ENCODE measurements around the gene ZRANB1. TPM values are rescaled to one million over a fixed set of nuclear protein-coding genes. Genes with fewer than 3 reads are reported as not detected.

The ZRANB1 gene
- total RNA-seq, 2 experiments from 2014 or later, result 14.5 to 17.0 TPM

DNA sequence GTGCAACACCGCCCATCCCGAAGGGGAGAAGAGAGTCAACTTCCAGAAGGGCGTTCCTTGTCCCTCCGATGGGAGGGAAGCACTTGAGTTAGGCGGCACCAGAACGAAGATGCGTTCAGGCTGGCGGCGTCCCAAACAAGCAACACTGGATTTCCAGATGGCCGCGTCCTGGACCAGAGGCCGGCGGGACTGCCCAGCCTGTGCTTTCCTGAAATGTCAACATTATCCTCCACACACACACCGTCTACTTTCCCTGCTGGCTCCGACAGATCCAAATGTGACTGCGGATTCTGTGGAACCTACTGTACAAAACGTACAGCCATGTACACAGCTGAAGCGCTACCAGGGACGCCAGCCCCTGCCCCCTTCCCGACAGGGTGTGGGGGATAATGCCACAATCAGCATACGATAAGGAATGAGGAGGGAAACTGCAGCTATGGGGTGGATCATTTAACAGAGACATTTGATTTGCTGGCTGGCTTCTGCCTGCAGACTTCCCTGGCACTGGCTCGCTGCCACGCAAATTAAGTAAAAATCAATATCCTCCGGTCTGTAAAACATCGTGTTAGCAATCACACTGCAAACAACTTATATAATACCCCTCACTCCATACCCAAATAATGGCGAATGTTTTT, 82.1 kb downstream of the ZRANB1 start:
- H3K4me1 ChIP-seq (ENCODE audit: insufficient read depth, low read length, poor library complexity, severe bottlenecking), result peaks cover 18% of the 10 kb centered on the region
- TF ChIP-seq EZH2phosphoT487 (IDR thresholded peaks at IDR 0.05; ENCODE audit: borderline replicate concordance, low read depth, low read length), result no peak
- TF ChIP-seq, protein P1, sequence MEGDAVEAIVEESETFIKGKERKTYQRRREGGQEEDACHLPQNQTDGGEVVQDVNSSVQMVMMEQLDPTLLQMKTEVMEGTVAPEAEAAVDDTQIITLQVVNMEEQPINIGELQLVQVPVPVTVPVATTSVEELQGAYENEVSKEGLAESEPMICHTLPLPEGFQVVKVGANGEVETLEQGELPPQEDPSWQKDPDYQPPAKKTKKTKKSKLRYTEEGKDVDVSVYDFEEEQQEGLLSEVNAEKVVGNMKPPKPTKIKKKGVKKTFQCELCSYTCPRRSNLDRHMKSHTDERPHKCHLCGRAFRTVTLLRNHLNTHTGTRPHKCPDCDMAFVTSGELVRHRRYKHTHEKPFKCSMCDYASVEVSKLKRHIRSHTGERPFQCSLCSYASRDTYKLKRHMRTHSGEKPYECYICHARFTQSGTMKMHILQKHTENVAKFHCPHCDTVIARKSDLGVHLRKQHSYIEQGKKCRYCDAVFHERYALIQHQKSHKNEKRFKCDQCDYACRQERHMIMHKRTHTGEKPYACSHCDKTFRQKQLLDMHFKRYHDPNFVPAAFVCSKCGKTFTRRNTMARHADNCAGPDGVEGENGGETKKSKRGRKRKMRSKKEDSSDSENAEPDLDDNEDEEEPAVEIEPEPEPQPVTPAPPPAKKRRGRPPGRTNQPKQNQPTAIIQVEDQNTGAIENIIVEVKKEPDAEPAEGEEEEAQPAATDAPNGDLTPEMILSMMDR (conservative IDR thresholded peaks at IDR 0.05; ENCODE audit: low read length), result no peak
- H3K4me3 ChIP-seq (ENCODE audit: low read depth, low read length, poor library complexity, severe bottlenecking), result peak overlapping the region; percentile 12
- DNase-seq (ENCODE audit: low spot score), result no peak
- no peaks in the 10 kb centered on the region for H3K9me2 ChIP-seq (ENCODE audit: insufficient read depth, low read length)
- H3K9me3 ChIP-seq (ENCODE audit: low read length), result no peaks in the 10 kb centered on the region
- ChIA-PET POLR2A (no interaction called here), CTCF (ENCODE audit: unreplicated experiment) (interaction anchor here (0.6 kb wide), 1 partner anchor 12 kb away, joined by 3 read pairs; no protein-coding TSS in a partner anchor)
- no peaks in the 10 kb centered on the region for H3K79me2 ChIP-seq (ENCODE audit: insufficient read depth, low read depth, low read length)
- H2AFZ ChIP-seq (ENCODE audit: low read length), result no peak overlapping the region
- peak overlapping the region; percentile 72 for H3K4me2 ChIP-seq (ENCODE audit: low read length)
- H3K27ac ChIP-seq (ENCODE audit: low read depth, low read length, poor library complexity, severe bottlenecking), result no peak overlapping the region
- intact Hi-C loops (cut with micrococcal nuclease; ENCODE audit: unreplicated experiment), result no loop called here
- H3K36me3 ChIP-seq (ENCODE audit: insufficient read depth, low read length), result no peaks in the 10 kb centered on the region
- H4K20me1 ChIP-seq (ENCODE audit: insufficient read depth, low read length), result no peaks in the 10 kb centered on the region
- no TSS peak for BruUV-seq (replicated peaks)

DNA sequence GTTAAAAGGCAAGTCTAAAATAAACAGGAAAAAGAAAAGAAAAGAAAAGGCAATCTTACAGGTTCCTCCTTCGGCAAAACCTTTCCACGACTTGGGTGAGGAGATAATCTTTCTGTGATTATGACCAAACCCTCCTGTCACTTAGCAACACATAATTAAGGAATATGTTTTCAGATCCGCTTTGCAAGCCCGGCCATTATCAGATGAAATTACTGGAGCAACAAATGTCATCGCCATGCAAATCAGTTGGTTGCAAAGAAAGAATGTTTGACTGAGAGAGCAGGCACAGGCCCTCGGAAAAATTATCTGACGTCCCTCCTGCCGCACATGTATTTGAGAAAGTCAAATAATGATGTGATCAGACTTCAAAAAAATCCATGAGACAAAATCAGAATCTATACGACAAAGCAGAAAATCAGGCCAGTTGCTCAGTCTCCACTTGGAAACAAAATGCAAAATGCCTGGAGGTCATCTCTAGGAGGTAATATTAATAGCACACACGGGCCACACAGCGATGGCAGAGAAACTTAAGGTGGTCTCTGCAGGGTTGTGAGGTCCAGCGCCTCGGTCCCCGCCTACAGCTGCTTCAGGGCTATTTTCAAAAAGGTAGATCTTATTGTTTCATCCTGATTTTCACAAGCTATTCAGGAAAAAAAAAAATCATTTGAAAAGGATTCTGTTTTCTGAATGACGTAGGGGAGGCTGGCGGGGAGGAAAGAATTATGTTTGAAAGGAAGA, 82.7 kb downstream of the ZRANB1 start:
- no peaks in the 10 kb centered on the region for H3K36me3 ChIP-seq (ENCODE audit: insufficient read depth, low read length)
- no peaks in the 10 kb centered on the region for H3K9me2 ChIP-seq (ENCODE audit: insufficient read depth, low read length)
- no TSS peak for BruUV-seq (replicated peaks)
- peak overlapping the region; percentile 12 for H3K4me3 ChIP-seq (ENCODE audit: low read depth, low read length, poor library complexity, severe bottlenecking)
- no peak overlapping the region; the same call in 1 of the 2 replicates for H2AFZ ChIP-seq (ENCODE audit: low read length)
- no peak overlapping the region for H3K27ac ChIP-seq (ENCODE audit: low read depth, low read length, poor library complexity, severe bottlenecking)
- ChIA-PET CTCF (ENCODE audit: unreplicated experiment) (interaction anchor here (0.6 kb wide), 1 partner anchor 12 kb away, joined by 3 read pairs; no protein-coding TSS in a partner anchor), POLR2A (no interaction called here)
- peaks cover 18% of the 10 kb centered on the region for H3K4me1 ChIP-seq (ENCODE audit: insufficient read depth, low read length, poor library complexity, severe bottlenecking)
- H3K79me2 ChIP-seq (ENCODE audit: insufficient read depth, low read depth, low read length), result no peaks in the 10 kb centered on the region
- H4K20me1 ChIP-seq (ENCODE audit: insufficient read depth, low read length), result no peaks in the 10 kb centered on the region
- H3K9me3 ChIP-seq (ENCODE audit: low read length), result no peaks in the 10 kb centered on the region
- peak overlapping the region; percentile 72 for H3K4me2 ChIP-seq (ENCODE audit: low read length)
- intact Hi-C loops (cut with micrococcal nuclease; ENCODE audit: unreplicated experiment), result no loop called here
- peak; percentile 20 for DNase-seq (ENCODE audit: low spot score)
- TF ChIP-seq, protein P1 (conservative IDR thresholded peaks at IDR 0.05; ENCODE audit: low read length), result no peak
- no peak for TF ChIP-seq EZH2phosphoT487 (IDR thresholded peaks at IDR 0.05; ENCODE audit: borderline replicate concordance, low read depth, low read length)

DNA sequence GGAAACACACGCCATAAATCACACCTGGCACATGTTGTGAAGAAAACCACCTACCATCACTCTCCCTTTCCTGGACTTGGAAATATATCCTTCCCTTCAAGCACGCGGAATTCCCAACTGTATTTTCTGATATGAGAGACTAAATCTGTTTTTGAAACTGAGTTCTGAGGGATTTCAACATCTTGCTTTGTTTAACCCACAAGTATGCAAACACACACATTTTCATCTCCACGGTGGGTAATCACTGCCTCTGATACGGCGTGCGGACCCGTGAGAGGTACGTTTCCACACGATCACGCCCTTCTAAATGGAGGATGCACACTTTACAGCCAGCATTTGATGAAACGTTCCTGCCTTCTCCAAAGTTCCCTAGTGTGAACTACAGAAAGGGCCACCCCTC, 83.4 kb downstream of the ZRANB1 start:
- H3K27ac ChIP-seq (ENCODE audit: low read depth, low read length, poor library complexity, severe bottlenecking), result no peak overlapping the region
- BruUV-seq (replicated peaks), result no TSS peak
- TF ChIP-seq EZH2phosphoT487 (IDR thresholded peaks at IDR 0.05; ENCODE audit: borderline replicate concordance, low read depth, low read length), result no peak
- TF ChIP-seq, protein P1 (conservative IDR thresholded peaks at IDR 0.05; ENCODE audit: low read length), result no peak
- DNase-seq (ENCODE audit: low spot score), result no peak
- CTCF ChIA-PET (ENCODE audit: unreplicated experiment), result no interaction called here
- no peak overlapping the region for H2AFZ ChIP-seq (ENCODE audit: low read length)
- POLR2A ChIA-PET, result no interaction called here
- peak overlapping the region; percentile 12 for H3K4me3 ChIP-seq (ENCODE audit: low read depth, low read length, poor library complexity, severe bottlenecking)
- intact Hi-C loops (cut with micrococcal nuclease; ENCODE audit: unreplicated experiment), result no loop called here
- no peaks in the 10 kb centered on the region for H3K36me3 ChIP-seq (ENCODE audit: insufficient read depth, low read length)
- no peaks in the 10 kb centered on the region for H4K20me1 ChIP-seq (ENCODE audit: insufficient read depth, low read length)
- H3K9me3 ChIP-seq (ENCODE audit: low read length), result no peaks in the 10 kb centered on the region
- peak overlapping the region; percentile 72 for H3K4me2 ChIP-seq (ENCODE audit: low read length)
- H3K9me2 ChIP-seq (ENCODE audit: insufficient read depth, low read length), result no peaks in the 10 kb centered on the region
- H3K4me1 ChIP-seq (ENCODE audit: insufficient read depth, low read length, poor library complexity, severe bottlenecking), result peaks cover 18% of the 10 kb centered on the region
- H3K79me2 ChIP-seq (ENCODE audit: insufficient read depth, low read depth, low read length), result no peaks in the 10 kb centered on the region

All from OCI-LY7 (cell line).